Thoracic aorta (tissue), 2 donors: ENCODE measurements around the gene CCDC141. TPM values are rescaled to one million over a fixed set of nuclear protein-coding genes. Genes with fewer than 3 reads are reported as not detected.
A peak's percentile ranks its signal among the peaks of the same experiment; 100 is the strongest.

Experiments
- ATAC-seq: fragments of 150-250 bp; one replicate; pipeline ENCODE4 v1.8.0; 2017; ENCODE audit warnings: low read depth; ENCODE audit not compliant: insufficient number of reproducible peaks, low FRiP score
- DNase-seq: peaks from one replicate; pipeline ENCODE4 v3.0.0-alpha.2; 2020; ENCODE audit warnings: low spot score
- H3K27ac ChIP-seq, 2 donors: fragments of 200-600 bp; sonication (generic); 1 replicate in 1 of 2; 2 replicates in 1 of 2; pipeline ENCODE4 v1.5.1; 2016; ENCODE audit warnings: mild to moderate bottlenecking in 2 of 2, moderate library complexity in 2 of 2
- H3K27me3 ChIP-seq: fragments of 200-600 bp; sonication (generic); replicated peaks from 2 replicates; pipeline ENCODE4 v1.6.0; 2016; ENCODE audit warnings: mild to moderate bottlenecking; ENCODE audit not compliant: insufficient read depth
- H3K36me3 ChIP-seq: fragments of 200-600 bp; sonication (generic); one replicate; pipeline ENCODE4 v1.5.1; 2016
- H3K4me1 ChIP-seq, 2 donors: fragments of 200-600 bp; sonication (generic); 1 replicate in 1 of 2; 2 replicates in 1 of 2; pipeline versions ENCODE4 v1.5.1 to v1.6.0; 2016; ENCODE audit warnings: low read depth in 2 of 2, mild to moderate bottlenecking in 1 of 2; ENCODE audit not compliant: control insufficient read depth in 1 of 2
- H3K4me3 ChIP-seq: fragments of 200-600 bp; sonication (generic); 2 replicates; pipeline ENCODE4 v1.5.1; 2016; ENCODE audit warnings: mild to moderate bottlenecking
- H3K9me3 ChIP-seq: fragments of 200-600 bp; sonication (generic); 2 replicates; pipeline ENCODE4 v1.5.1; 2016
- total RNA-seq, 2 donors: library from RNA; depleted of rRNA; stranded (reverse); fragments of >200 nt; gene quantifications; one replicate each; pipeline versions ENCODE4 v1.1.0 to v1.2.3, GENCODE V29; 2016
- TF ChIP-seq, protein P1 (sequence below): fragments of 200-600 bp; sonication (generic); IDR thresholded peaks from one replicate; pipeline ENCODE4 v1.5.1; 2019; ENCODE audit warnings: antibody characterized with exemption

CCDC141 gene
- total RNA-seq, 2 donors from 2014 or later, result 2.4 to 4.8 TPM

DNA sequence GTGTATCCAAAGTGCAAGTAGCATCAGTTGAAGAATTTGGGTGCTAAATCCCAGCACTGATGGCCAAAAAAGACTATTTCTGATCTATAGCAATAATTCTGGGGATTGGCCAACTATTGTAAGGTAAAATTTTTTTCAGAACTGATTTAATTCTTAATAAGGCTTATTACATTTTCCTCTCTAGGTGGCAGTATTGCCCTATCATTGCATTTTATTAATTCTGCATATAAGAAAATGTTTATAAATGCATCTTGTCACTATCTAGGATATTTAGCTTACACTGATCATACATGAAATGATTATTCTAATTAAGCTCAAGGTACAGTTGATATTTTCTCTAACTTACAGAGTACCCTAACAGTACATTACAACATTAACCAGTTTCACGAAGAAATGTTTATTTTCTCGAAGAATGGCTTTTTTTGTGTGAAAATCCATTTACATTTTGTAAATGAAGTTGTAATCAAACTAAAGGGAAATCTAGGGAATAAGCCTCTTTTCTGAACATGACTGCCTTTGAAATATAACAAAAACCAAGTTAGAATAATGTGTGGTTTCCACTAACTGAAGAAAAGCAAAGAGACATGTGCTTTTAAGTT, 253.8 kb downstream of the CCDC141 start:
- no peak for ATAC-seq
- Histone ChIP-seq H3K27ac (no peak overlapping the region), H3K36me3 (no peaks in the 10 kb centered on the region), H3K27me3 (no peaks in the 10 kb centered on the region), H3K4me1 (no peaks in the 10 kb centered on the region), H3K4me3 (no peak overlapping the region), H3K9me3 (no peaks in the 10 kb centered on the region)
- TF ChIP-seq, protein P1, sequence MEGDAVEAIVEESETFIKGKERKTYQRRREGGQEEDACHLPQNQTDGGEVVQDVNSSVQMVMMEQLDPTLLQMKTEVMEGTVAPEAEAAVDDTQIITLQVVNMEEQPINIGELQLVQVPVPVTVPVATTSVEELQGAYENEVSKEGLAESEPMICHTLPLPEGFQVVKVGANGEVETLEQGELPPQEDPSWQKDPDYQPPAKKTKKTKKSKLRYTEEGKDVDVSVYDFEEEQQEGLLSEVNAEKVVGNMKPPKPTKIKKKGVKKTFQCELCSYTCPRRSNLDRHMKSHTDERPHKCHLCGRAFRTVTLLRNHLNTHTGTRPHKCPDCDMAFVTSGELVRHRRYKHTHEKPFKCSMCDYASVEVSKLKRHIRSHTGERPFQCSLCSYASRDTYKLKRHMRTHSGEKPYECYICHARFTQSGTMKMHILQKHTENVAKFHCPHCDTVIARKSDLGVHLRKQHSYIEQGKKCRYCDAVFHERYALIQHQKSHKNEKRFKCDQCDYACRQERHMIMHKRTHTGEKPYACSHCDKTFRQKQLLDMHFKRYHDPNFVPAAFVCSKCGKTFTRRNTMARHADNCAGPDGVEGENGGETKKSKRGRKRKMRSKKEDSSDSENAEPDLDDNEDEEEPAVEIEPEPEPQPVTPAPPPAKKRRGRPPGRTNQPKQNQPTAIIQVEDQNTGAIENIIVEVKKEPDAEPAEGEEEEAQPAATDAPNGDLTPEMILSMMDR, result peak; percentile 69
- no peak for DNase-seq

DNA sequence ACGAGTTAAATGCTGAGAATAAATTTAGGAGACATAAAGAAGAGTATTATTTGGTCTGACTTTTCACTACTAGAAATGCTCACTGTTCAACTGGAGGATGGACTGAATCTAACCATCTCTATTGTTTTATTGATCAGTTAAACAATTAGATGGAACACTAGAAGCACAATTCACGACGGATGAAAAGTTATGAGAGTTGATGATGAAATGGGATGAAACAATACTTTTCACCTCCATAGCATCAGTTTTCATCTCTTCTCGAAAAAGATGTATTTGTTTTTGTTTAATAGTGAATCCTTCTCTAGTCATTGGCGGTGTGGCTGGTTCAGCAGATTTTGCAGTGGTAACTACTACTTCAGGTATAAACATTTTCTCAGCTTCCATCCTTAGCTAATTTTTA, 262.0 kb downstream of the CCDC141 start:
- H3K36me3 ChIP-seq, result no peaks in the 10 kb centered on the region
- TF ChIP-seq, protein P1, result no peak
- no peak overlapping the region for H3K4me3 ChIP-seq
- no peak overlapping the region for H3K27ac ChIP-seq
- H3K27me3 ChIP-seq, result no peaks in the 10 kb centered on the region
- no peak for DNase-seq
- no peaks in the 10 kb centered on the region for H3K4me1 ChIP-seq
- no peaks in the 10 kb centered on the region for H3K9me3 ChIP-seq
- no peak for ATAC-seq

GRCh38 chr2:178787155-178787554, 262.8 kb downstream of the CCDC141 start:
- no peaks in the 10 kb centered on the region for H3K27me3 ChIP-seq
- no peak overlapping the region for H3K4me3 ChIP-seq
- no peaks in the 10 kb centered on the region for H3K36me3 ChIP-seq
- ATAC-seq (no peak), DNase-seq (no peak)
- H3K27ac ChIP-seq, result no peak overlapping the region
- no peaks in the 10 kb centered on the region for H3K4me1 ChIP-seq
- TF ChIP-seq, protein P1, result no peak
- H3K9me3 ChIP-seq, result no peaks in the 10 kb centered on the region

DNA sequence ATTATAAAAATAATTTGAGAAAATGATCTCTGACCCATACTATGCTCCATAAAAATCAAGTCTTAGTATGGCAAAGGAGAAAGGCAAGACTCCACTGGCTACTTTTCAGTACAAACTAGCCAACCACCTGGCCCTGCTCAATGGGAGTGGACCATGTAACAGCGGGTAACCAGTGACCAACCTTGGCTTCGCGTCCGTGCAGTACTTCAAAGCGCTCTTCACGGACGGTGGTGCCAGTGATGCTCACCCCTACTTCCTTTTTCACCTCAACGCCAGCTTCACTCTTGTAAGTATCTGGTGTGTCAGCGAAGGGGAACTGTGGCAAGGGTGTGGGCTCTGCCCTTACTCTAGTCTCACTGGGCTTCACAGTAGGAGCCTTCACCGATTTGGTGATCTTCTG, 266.0 kb downstream of the CCDC141 start:
- TF ChIP-seq, protein P1, result no peak
- Histone ChIP-seq H3K27ac (no peak overlapping the region), H3K4me1 (no peaks in the 10 kb centered on the region), H3K9me3 (no peaks in the 10 kb centered on the region), H3K27me3 (no peaks in the 10 kb centered on the region), H3K4me3 (no peak overlapping the region), H3K36me3 (no peaks in the 10 kb centered on the region)
- DNase-seq (no peak), ATAC-seq (no peak)

- no peaks in the 10 kb centered on the region for H3K27me3 ChIP-seq
- ATAC-seq (no peak), DNase-seq (no peak)
- H3K27ac ChIP-seq, result no peak overlapping the region
- no peaks in the 10 kb centered on the region for H3K36me3 ChIP-seq
- TF ChIP-seq, protein P1, result no peak
- H3K4me3 ChIP-seq, result no peak overlapping the region
- H3K9me3 ChIP-seq, result no peaks in the 10 kb centered on the region
- no peaks in the 10 kb centered on the region for H3K4me1 ChIP-seq
These were observed 267.7 kb downstream of the CCDC141 start for GRCh38 chr2:178782236-178782635.

Other genes starting within 250 kb of the CCDC141 start
- 10 to 100 TPM in 1 of 2 donors, 1 to 10 TPM in 1; 7.0 to 16.4 TPM for gene TTN, start 242.7 kb downstream of the CCDC141 start, total RNA-seq
- 10 to 100 TPM; 35.3 to 62.2 TPM for gene SESTD1, start 214.7 kb upstream of the CCDC141 start, total RNA-seq